UCSD-AML1 (cell line): Measurements from ENCODE around the gene ELMO1.

Source experiments
- DNase-seq: peaks from one replicate; lab custom pipeline; 2025; ENCODE audit not compliant: unreplicated experiment; lab: John Stamatoyannopoulos, UW

Gene ELMO1

DNA sequence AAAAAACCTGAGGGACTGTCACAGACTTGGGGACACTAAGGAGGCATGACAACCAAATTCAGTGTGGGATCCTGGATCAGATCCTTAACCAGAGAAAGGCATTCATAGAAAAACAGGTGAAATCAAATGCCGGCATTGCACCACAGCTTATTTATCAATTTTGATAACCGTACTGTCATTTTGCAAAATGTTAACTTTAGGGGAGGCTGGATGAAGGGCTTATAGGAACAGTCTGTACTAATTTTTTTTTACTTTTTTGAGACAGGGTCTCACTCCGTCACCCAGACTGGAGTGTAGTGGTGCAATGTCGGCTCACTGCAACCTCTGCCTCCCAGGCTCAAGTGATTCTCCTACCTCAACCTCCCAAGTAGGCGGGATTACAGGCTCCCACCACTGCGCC is 217.1 kb downstream of the ELMO1 start:
- DNase-seq, result no peak

- no peak for DNase-seq
These were observed 218.4 kb downstream of the ELMO1 start for GRCh38 chr7:37230221-37230620.

GRCh38 chr7:37229381-37229780 is 219.3 kb downstream of the ELMO1 start:
- DNase-seq, result no peak

GRCh38 chr7:37225285-37225969 is 223.2 kb downstream of the ELMO1 start:
- DNase-seq, result no peak

GRCh38 chr7:37224746-37225145 is 223.9 kb downstream of the ELMO1 start:
- no peak for DNase-seq

GRCh38 chr7:37220664-37221063 is 228.0 kb downstream of the ELMO1 start:
- DNase-seq, result no peak

- DNase-seq, result no peak
These were observed 229.7 kb downstream of the ELMO1 start for GRCh38 chr7:37218956-37219355.

DNA sequence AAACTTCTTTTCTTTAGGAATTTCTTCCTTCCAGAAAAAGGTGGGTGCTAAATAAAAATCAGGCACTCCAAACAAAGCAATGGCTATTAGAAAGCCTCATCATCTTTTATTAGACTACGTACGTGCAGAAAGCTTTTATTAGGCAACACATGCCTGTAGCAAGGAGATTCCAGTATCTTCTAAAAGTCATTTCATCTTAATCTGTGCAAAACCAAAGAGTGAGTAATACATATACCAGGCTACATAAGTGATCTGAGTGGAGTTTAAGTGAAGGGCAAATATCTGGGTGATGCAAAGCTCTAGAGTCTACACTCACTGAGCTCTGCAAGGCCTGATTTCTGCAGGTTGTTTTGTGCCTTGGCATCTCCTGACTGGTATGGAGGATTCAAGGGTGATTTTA is 231.7 kb downstream of the ELMO1 start:
- DNase-seq, result no peak

GRCh38 chr7:37216156-37216852 is 232.4 kb downstream of the ELMO1 start:
- DNase-seq, result no peak

DNA sequence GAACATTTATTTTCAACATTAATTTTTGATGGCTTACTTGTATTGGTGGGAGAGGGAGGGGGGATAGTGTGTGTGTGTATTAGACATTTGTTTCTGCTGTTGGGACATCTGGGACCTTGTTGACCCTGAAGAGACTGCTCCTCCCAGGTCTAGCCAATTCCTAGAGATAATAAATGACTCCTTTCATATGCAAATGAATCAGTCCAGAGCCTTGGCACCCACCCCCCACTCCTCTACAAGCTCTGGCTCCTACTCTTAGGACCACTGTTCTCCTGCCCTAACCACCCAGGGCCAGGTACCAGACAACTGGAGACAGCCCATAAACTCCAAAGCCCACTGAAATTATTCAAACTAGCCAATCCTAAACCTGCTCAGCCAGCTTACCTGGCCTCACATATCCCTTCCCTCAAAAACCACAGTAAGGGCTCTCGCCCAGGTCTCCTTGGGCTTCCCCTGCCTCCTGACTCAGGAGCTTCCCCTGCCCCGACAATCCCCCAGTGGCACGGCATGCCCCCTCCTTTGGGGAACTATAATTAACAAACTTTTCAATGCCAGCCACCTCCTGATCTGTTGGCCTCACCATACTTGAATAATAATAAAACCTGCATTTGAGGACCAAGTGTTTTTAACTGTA is 233.3 kb downstream of the ELMO1 start:
- no peak for DNase-seq

DNA sequence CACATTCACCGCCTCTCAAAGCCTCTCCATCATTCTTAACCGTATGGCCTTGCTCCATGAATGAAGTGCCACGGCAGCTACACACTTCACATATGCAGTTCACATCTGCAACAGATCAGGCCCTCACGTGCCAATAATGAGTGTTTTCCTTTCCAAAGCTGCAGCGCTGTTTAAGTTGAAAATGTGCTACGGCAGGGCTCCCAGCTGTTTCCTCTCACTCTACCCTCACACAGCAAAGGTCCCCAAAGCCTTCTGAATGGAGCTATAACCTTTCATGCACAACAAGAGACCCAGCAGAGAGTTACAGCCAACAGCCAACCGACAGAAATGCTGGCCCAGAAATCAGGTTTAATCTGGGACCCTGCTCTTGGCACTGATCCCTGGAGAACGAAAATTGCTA is 236.1 kb downstream of the ELMO1 start:
- DNase-seq, result no peak

DNA sequence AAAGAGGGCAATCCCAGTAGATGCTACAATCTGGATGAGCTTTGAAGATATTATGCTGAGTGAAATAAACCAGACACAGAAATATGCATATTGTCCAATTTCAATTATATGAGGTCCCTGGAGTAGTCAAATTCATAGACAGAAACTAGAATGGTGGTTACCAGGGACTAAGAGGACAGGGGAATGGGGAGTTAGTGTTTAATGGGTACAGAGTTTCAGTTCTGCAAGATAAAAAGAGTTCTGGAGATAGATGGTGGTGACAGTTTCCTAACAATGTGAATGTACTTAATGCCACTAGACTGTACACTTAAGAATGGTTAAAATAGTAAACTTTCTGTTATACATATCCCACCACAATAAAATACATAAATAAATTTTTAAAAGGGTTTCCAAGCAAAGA is 236.6 kb downstream of the ELMO1 start:
- DNase-seq, result no peak

DNA sequence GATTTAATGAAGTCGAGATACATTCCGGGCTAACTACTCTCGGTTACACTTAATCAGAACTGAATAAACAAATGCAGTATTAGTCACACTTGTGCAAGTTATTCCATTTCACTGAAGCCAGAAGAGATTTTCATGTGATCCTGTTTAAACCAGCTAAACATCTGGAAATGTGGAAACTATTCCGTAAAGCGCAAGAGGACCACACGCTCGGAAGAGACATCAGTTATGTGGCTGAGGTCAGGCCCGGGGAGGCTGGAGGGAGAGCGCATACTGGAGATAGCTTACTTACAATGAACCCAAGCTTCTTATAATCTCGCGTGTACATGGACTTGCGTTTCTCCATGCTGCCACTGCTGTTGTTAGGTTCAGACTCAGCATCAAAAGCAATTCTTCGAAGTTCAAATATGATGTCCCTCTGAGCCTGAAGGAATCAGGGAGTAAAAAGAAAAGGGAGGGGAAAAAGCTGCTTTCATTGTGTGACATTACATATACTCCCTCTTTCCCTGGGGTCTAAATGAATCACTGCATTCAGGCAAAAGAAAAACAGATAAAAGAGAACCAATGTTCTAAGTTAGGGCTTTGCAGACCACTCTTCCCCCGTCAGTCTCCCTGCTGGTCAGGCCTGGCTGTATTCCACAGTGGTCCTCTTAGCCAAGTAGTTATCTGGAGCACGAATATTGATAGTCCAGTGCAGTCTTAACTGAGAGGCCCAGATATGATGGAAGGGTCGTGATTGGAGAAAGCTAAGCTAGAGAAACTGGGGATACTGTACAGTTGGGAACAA is 237.4 kb downstream of the ELMO1 start:
- no peak for DNase-seq

DNA sequence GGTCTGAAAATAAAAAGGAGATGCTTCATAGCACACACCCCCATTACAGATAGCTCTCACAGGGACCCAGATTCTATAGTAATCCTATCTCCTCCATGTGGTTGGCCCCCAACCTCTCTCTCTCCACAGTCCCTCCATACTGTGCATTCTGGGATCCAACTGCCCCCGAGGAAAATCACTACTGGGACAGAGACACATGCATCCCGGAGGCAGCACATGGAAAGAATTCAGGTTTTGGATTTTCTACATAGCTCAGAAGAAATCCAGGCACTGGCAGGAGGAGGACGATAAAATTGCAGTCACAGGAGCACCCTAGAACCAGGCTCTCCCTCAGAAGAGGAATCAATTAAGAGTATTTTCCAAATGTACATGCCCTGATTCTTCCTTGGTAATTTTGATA is 239.5 kb downstream of the ELMO1 start:
- no peak for DNase-seq

DNA sequence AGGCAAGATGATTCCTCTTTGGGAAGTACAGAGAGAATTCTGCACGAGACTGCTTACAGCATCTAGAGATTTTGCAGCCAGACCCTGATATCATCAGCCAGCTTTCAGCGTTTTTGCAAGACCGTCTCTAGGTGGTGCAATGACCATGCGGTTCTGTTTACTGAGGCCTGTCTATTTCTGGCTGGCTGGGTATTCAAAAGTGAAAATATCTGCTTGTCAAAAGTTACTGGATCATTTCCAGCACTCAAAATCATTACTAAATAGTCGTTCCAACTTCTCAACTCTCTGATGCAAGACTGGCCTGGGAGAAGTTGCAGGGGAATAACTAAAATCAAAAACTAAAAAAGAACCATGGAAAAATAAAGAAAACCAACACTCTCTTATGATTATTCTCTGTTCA is 240.1 kb downstream of the ELMO1 start:
- DNase-seq, result no peak

DNA sequence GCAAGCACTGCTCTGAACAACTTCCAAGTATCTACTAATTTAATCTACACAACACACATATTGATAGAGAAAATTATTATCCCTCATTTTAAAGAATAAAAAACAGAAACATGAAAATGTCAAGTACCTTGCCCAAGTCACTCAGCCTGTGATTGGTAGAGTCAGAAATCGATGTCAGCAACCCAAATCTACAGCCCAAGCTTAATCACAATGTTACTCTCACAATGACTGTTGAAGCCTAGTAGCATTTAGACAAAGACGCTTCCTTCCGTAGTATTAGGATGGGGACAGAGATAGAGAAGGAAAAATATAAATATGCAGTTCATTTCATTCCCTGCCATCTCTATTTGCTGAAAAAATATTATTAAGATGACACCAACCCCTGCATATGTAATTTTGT is 242.5 kb downstream of the ELMO1 start:
- DNase-seq, result no peak

GRCh38 chr7:37205451-37205850 is 243.2 kb downstream of the ELMO1 start:
- no peak for DNase-seq

DNA sequence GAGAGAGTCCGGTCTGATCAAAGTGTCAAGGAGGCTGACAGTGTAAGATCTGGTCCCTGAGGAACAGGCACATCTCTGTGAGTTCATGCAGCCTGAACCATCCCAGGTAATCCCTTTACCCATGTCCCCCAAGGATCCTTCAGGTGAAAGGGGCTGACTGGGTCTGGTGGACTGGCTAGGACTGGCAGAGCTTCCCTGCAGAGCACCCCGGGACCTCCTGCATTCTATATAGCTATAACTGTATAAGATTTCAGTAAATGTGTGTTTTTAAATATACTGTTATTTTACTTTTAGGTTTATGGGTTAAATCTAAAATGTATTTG is 246.8 kb downstream of the ELMO1 start:
- DNase-seq, result no peak

DNA sequence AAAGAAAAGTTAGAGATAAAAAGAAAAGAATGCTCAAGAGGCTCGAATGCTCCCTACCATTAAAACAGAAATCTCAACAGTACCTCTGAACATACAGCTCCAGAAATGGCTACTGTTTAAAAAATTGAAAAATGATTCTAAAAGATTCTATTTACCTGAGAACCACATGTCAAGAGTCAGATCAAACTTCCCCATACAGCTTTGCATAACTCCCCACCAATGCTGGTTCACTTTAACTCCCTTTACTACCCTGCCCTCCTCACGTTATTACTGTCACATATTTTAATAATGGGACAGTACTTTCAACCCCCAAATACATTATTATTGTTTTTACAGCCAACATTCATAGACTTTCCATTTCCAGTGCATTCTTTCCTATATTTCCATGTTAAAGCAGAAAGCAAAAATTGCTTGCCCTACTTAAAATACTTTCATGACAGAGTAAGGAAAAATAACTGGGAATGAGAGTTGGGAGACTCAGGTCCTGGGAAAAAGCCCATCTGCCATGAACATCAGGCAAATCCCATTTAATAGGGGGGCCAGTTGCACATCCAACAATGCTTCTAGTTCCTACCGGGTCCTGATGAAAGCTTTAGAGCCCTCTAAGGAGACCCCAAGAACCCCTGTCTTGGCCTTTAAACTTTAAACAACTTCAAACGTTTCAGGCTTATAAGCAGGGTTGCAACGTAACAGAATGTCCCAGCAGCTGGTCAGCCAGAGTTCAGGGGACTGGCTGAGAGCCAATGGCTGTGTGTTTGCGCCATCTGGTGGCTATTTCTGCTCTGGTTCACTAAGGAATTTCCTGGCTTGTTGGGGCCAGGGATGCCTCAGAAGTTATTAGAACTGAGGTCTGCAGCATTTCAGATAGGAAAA is 247.4 kb downstream of the ELMO1 start:
- peak; percentile 17 for DNase-seq

DNA sequence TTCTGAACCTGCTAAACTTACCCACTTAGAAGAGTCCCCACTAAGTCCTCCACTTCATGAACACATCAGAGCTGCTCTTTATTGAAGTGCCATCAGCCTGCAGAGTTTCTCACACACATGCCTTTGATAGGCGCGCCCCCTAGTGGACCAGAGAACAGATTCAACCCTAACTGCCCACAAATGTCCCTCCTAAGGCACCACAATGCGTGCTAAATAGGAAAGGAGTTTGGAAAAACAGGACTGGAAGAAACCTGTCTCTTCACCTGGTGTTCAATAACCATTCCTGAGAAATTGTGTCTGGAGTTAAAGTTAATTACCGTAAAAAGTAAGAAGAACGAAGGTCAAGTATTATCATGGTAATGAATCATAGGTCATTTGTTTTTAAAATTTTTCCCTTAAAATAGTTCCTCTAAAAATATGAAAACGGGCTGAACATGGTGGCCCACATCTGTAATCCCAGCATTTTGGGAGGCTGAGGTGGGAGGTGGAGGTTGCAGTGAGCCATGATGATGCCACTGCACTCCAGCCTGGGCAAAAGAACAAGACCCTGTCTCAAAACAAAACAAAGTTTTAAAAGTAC is 249.7 kb downstream of the ELMO1 start:
- DNase-seq, result peak; percentile 27
